ENCODE measurements around the gene SYT1.

DNA sequence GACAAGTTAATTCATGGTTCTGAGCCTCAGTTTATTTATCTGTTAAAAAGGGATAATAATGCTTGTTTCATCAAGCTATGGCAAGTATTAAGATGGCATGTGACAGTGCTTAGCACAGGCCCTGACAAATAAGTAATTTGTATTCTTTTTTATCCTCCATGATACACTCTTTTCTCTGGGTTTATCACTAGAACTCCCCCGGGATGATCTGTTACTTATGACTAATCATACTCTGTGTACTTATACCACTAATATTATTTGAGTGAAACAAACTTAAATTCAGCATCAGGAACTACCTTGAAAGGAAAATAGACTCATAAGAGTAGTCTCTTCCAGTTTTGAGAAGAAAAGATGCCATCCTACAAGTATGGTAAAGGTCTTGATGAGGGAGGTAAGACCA is 542.4 kb downstream of the SYT1 start:
- TF ChIP-seq, protein P1, sequence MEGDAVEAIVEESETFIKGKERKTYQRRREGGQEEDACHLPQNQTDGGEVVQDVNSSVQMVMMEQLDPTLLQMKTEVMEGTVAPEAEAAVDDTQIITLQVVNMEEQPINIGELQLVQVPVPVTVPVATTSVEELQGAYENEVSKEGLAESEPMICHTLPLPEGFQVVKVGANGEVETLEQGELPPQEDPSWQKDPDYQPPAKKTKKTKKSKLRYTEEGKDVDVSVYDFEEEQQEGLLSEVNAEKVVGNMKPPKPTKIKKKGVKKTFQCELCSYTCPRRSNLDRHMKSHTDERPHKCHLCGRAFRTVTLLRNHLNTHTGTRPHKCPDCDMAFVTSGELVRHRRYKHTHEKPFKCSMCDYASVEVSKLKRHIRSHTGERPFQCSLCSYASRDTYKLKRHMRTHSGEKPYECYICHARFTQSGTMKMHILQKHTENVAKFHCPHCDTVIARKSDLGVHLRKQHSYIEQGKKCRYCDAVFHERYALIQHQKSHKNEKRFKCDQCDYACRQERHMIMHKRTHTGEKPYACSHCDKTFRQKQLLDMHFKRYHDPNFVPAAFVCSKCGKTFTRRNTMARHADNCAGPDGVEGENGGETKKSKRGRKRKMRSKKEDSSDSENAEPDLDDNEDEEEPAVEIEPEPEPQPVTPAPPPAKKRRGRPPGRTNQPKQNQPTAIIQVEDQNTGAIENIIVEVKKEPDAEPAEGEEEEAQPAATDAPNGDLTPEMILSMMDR (IDR thresholded peaks at IDR 0.05), result no peak
- no peak for TF ChIP-seq POLR2A (IDR thresholded peaks at IDR 0.05)
